Astrocyte of the cerebellum (primary cell): ENCODE measurements around the gene POLR3E.

Source experiments
- DNase-seq: peaks from one replicate; pipeline ENCODE4 v3.0.0-alpha.2; 2011; ENCODE audit warnings: low read depth
- H3K4me3 ChIP-seq: 2 replicates; pipeline ENCODE4 v1.5.1; 2011; ENCODE audit warnings: mild to moderate bottlenecking, low read depth, low read length, moderate library complexity
- CTCF ChIP-seq: IDR thresholded peaks from 2 replicates; pipeline ENCODE4 v1.5.1; 2012; ENCODE audit warnings: low read length, low read depth, moderate library complexity, mild to moderate bottlenecking; ENCODE audit errors: missing control alignments
- in situ Hi-C: cut with HindIII; loops from 2 replicates; pipeline ENCODE4 v1.10.0; 2017; ENCODE audit warnings: low sequenced_read_pairs

The POLR3E gene

GRCh38 chr16:22383827-22384226 is 86.6 kb downstream of the POLR3E start:
- in situ Hi-C loops: no loop called here
- TF ChIP-seq CTCF: no peak
- H3K4me3 ChIP-seq: no peak overlapping the region
- DNase-seq: no peak
